Cardiac ventricle fibroblast (primary cell): Measurements from ENCODE around the gene GNS. TPM values are rescaled to one million over a fixed set of nuclear protein-coding genes. Genes with fewer than 3 reads are reported as not detected.

Experiments
- total RNA-seq: library from RNA; depleted of rRNA; stranded (reverse); fragments of >200 nt; gene quantifications from 2 replicates; pipeline ENCODE4 v1.2.3, GENCODE V29; 2015

GNS gene
- 114 and 131 TPM in 2 replicates for total RNA-seq

GRCh38 chr12:64759035-64759894 is at the start of gene GNS:
Gene GNS (minus strand): TSS chr12:64759406. CDS start chr12:64759276, 130 bp downstream.

Other genes with a start within 250 kb of the GNS start
- gene RASSF3, start 148.9 kb downstream of the GNS start, total RNA-seq, result 5.9 and 6.3 TPM in 2 replicates
- 1.00 and 1.0 TPM in 2 replicates for gene TBC1D30, start 65.2 kb upstream of the GNS start, total RNA-seq